Bronchial epithelial cell (primary cell): ENCODE measurements around the gene MUC20. TPM values are rescaled to one million over a fixed set of nuclear protein-coding genes. Genes with fewer than 3 reads are reported as not detected.

ENCODE experiments used
- DNase-seq: peaks from one replicate; pipeline ENCODE4 v3.0.0-alpha.2; 2010; ENCODE audit warnings: low read depth
- FAIRE-seq: peaks from 2 replicates; lab custom pipeline; 2011; peaks lifted over from hg19 to GRCh38; lab: Jason Lieb, UNC
- H3K27me3 ChIP-seq: 2 replicates; pipeline ENCODE4 v1.5.1; 2011; ENCODE audit warnings: low read length; ENCODE audit not compliant: control insufficient read depth, insufficient read depth
- H3K36me3 ChIP-seq: 2 replicates; pipeline ENCODE4 v1.5.1; 2011; ENCODE audit warnings: low read length; ENCODE audit not compliant: control insufficient read depth, insufficient read depth
- H3K4me3 ChIP-seq: 2 replicates; pipeline ENCODE4 v1.5.1; 2011; ENCODE audit warnings: mild to moderate bottlenecking, low read depth, low read length, control low read depth
- total RNA-seq: library from RNA; depleted of rRNA; stranded (reverse); fragments of >200 nt; gene quantifications from 2 replicates; pipeline ENCODE4 v1.2.1, GENCODE V29; 2014
- TF ChIP-seq, protein P1 (sequence below): IDR thresholded peaks from 2 replicates; pipeline ENCODE4 v1.5.1; 2011; ENCODE audit warnings: mild to moderate bottlenecking, moderate library complexity, low read length, control low read depth, inconsistent platforms; ENCODE audit not compliant: insufficient read depth, severe bottlenecking

Gene MUC20
- total RNA-seq, 1 donor from 2014 or later, result 1.6 TPM

DNA sequence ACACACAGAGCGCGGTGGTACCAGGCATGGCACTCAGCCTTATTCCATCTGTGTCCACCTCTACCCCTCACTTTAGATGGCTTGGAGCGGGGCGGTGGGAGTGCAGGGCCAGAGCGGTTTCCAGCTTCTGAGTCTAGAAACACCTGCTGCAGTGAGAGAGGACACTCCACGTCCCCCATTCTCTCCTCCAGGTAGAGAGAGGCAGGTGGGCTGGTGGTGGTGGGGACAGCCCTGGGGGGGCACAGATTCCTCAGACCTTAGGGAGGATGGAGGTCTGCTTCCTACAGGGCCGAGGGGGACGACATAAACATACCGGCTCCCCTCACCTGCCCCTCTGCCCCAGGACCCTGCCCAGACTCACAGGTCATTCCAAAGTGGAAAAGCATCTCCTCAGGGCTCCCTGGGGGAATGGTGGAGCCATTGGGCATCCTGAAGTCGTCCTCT lies 40.4 kb downstream of the MUC20 start:
- Histone ChIP-seq H3K27me3 (peaks cover 7% of the 10 kb centered on the region), H3K36me3 (no peaks in the 10 kb centered on the region), H3K4me3 (no peak overlapping the region)
- FAIRE-seq, result no peak
- DNase-seq, result no peak
- TF ChIP-seq, protein P1, sequence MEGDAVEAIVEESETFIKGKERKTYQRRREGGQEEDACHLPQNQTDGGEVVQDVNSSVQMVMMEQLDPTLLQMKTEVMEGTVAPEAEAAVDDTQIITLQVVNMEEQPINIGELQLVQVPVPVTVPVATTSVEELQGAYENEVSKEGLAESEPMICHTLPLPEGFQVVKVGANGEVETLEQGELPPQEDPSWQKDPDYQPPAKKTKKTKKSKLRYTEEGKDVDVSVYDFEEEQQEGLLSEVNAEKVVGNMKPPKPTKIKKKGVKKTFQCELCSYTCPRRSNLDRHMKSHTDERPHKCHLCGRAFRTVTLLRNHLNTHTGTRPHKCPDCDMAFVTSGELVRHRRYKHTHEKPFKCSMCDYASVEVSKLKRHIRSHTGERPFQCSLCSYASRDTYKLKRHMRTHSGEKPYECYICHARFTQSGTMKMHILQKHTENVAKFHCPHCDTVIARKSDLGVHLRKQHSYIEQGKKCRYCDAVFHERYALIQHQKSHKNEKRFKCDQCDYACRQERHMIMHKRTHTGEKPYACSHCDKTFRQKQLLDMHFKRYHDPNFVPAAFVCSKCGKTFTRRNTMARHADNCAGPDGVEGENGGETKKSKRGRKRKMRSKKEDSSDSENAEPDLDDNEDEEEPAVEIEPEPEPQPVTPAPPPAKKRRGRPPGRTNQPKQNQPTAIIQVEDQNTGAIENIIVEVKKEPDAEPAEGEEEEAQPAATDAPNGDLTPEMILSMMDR, result no peak

DNA sequence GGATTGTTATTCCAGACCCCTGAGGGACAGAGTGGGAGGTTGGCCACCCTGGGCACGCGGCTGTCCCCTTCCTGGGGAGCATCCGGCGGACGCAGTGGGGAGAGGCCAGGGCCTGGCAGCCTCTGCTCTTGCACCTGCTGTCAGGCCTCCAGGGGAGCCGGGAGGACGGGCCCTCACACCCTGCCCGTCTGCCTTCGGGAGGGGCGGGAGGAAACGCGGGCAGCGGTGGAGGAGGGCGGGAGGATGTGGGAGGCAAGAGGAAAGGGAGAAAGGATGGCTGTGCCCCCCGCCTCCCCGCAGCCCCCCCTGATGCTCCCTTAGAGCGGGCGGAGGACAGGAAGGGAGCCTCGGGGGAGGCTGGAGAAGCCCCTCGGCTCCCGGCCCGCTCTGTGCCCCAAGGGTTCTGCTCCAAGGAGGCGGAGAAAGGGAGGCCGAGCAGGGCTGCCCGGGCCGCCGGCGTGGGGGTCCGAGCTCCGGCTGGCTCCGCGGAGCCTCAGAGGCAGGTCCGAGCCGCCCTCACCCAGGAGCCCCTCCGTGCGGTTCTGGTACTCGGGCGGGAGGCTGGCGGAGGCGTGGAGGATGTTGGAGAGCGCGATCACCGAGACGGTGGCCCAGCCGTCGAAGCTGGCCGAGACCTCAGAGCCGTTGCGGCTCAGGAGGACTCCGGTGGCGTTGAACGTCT lies 40.9 kb downstream of the MUC20 start:
- TF ChIP-seq, protein P1, result no peak
- H3K27me3 ChIP-seq, result peaks cover 7% of the 10 kb centered on the region
- H3K4me3 ChIP-seq, result no peak overlapping the region
- FAIRE-seq (no peak), DNase-seq (no peak)
- no peaks in the 10 kb centered on the region for H3K36me3 ChIP-seq

DNA sequence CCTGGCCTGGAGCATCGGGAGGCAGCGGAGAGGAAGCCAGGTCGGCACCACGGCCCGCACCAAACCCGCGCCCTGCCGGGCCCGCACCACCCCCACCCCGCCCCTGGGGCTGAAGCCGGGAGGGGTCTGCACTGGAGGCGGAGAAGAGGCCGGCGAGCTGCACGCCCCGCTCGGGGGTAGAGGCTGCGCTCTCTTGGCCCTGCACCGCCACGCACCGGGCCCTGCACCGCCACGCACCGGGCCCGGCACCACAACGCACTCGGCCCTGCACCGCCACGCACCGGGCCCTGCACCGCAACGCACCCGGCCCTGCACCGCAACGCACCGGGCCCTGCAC lies 41.4 kb downstream of the MUC20 start:
- no peak for FAIRE-seq
- TF ChIP-seq, protein P1, result no peak
- no peak for DNase-seq
- no peak overlapping the region for H3K4me3 ChIP-seq
- H3K36me3 ChIP-seq, result no peaks in the 10 kb centered on the region
- H3K27me3 ChIP-seq, result peaks cover 7% of the 10 kb centered on the region

DNA sequence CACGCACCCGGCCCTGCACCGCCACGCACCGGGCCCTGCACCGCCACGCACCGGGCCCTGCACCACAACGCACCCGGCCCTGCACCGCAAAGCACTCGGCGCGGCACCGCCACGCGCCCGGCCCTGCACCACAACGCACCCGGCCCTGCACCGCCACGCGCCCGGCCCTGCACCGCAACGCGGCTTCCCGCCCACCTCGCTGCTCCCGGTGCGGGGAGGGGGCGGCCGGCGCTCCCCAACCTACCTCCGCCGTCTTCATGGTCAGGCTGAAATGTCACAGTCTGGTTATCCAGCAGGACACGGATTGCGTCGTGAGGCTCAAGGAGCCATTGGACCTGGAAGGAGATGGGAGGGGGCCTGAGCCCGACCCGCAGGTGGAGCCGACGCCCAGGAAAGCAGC lies 41.8 kb downstream of the MUC20 start:
- FAIRE-seq (no peak), DNase-seq (no peak)
- Histone ChIP-seq H3K4me3 (no peak overlapping the region), H3K27me3 (peaks cover 5% of the 10 kb centered on the region), H3K36me3 (no peaks in the 10 kb centered on the region)
- TF ChIP-seq, protein P1, result no peak

DNA sequence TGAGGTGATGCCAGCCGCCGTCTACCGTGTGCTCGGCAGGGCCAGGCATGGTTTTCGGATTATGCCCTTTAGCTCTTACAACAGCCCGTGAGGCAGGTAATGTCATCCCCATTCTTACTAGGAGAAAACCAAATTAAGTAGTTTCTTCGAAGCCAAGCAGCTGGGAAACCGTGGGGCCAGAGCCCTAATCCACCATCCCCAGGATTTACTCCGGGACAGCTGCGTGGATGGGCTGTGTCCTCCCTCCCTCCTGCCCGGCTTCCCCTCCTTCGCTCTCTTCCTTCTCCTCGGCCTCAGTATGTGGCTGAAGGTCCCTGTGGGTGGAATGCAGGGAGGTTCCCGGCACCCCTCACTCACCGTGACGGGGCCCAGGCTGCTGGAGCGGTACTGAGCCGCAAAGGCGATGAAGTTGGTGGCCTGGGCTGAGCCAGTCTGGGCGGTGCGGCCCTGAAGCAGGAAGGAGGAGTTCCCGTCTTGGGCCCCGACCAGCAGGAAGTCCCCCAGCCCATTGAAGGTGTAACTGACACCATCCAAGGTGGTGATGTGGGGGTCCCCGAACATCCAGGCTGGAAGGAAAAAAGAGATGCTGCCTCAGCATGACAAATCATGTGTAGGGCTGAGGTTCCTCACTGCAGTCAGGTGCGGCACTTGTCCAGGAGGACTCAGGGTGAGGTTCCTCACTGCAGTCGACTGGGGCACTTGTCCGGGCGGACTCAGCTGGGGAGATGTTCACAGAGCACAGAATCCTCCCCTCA lies 42.5 kb downstream of the MUC20 start:
- TF ChIP-seq, protein P1, result no peak
- no peaks in the 10 kb centered on the region for H3K36me3 ChIP-seq
- FAIRE-seq, result no peak
- no peak overlapping the region for H3K4me3 ChIP-seq
- peaks cover 5% of the 10 kb centered on the region for H3K27me3 ChIP-seq
- no peak for DNase-seq
